Epidermal melanocyte (primary cell): Measurements from ENCODE around the gene XRRA1.
"Not testable (repeated sequence)": the region's sequence is repeated elsewhere in the genome, so short reads cannot be mapped to it uniquely, and the experiment has no call there.

ENCODE experiments used
- DNase-seq: peaks from one replicate; pipeline ENCODE4 v3.0.0; 2011; ENCODE audit warnings: low spot score; ENCODE audit not compliant: insufficient read length

The XRRA1 gene

GRCh38 chr11:74948898-74949752, at the start of gene XRRA1, which contains the start of gene SPCS2:
XRRA1 (minus strand) TSS chr11:74949091; CDS start chr11:74940878, 8,213 bp downstream.
SPCS2 (plus strand) TSS chr11:74949266; CDS start chr11:74949286, 20 bp downstream.
- peak; percentile 93 for DNase-seq

DNA sequence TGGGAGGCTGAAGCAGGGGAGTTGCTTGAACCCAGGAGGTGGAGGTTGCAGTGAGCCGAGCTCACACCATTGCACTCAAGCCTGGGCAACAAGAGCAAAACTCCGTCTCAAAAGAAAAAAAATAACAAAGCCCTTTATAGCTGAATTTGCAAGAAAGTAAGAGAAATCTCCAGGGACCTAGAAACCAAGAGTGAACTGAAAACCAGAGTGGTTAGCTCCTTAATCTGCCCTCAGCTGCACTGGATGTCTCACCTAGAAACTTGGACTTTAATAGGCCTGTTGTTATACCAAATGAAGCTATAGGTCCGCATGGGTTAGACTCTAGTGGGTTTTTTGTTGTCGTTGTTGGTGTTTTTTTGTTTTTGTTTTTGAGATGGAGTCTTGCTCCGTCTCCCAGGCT, 44.0 kb upstream of the XRRA1 start:
- DNase-seq = no peak

DNA sequence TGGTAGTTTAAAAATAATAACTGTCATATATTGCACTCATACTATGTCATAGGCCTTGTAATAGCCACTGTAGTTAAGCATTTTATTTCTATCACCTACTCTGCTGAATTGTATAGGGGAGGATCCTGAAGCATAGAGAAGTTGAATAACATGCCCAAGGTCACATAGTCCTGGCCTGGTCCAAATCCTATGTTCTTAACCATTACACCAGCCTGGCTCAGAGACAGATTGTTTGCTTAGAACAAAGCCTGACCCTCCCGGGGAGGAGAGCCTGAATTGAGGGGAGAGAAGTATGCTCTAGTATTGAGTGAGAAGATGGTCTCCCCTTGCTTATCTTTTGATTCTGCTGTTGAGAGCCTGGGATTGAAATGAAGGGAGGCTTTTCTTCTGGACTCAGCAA, 42.0 kb upstream of the XRRA1 start:
- no peak for DNase-seq

GRCh38 chr11:74990150-74990549, 41.3 kb upstream of the XRRA1 start:
- DNase-seq = not testable (repeated sequence)

- no peak for DNase-seq
Observed at GRCh38 chr11:74989260-74989638, 40.4 kb upstream of the XRRA1 start.

DNA sequence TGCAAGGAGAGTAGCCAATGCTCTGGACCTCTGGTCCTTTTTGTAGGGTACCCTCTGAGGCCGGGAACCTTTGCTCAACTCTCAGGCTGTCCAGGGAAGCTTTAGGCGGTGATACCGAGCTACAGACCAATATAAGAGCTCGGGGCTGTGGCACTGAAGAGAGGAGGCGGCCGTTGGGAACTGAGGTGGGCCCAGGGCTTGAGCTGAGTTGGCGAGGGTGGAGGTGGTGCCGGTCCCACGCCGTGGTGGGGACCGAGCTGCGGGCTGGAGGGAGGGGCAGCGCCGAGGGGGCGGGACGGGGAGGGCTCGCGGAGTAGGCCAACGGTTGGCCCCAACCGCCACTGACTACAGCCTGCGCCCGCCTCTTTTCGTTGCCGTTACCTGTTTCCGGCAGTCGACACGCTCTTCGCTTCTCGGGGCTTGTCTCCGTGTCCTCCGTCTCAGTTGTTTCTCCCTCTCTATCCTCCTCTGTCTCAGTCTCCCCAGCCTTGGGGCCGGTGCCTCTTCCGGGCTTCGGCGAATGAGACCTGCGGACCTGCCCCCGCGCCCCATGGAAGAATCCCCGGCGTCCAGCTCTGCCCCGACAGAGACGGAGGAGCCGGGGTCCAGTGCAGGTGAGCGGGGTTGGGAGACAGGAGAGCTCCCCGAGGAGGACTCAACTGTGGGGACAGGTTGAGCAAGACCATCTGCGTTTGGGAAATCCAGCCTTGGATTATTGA, 39.8 kb upstream of the XRRA1 start, which contains the start of gene NEU3:
Gene NEU3 (plus strand): TSS at position 393 of the 719 bp plus-strand sequence. CDS start 128 bp downstream, at position 521.
- peak; percentile 40 for DNase-seq

GRCh38 chr11:74984730-74985129, 35.8 kb upstream of the XRRA1 start:
- no peak for DNase-seq

DNA sequence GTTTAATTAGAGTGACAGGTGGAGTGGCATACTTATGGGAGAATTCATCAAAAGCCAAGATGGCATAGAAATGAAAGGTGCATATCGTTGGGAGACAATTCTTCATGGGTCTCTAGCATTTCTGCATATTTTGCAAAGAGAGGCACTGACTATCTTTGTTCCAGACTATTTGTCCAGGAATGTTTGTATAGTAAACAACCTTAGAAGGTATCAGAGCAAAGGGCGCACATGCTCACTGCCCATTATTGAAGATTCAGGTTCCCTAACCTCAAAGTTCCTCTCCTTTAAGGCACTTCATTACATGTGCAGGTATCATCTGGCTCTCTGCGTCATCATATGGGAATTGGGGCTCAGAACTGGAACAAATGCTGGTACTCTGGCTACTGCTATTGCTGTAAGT, 35.2 kb upstream of the XRRA1 start:
- no peak for DNase-seq

- DNase-seq = no peak
Observed at GRCh38 chr11:74981888-74982287, 33.0 kb upstream of the XRRA1 start.

DNA sequence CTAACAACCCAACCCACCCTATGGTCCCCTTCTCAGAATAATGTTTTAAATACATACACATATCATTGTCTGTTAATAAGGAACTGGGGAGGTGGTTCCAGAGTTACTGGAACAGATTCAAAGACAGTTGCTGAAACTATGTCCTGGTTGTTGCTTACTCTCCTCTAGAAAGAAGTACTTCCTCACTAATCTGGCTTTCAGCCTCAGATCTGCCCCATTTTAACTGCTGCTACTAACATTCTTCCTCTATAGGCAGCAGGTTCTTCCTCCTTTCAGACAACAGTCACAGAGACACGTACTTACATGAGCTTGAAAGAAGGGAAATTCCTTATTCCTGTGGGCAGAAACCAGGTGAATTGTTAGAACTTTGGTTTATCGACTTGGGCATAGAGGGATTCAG, 31.7 kb upstream of the XRRA1 start:
- DNase-seq = no peak

- DNase-seq = no peak
Observed at GRCh38 chr11:74978041-74978440, 29.1 kb upstream of the XRRA1 start.

DNA sequence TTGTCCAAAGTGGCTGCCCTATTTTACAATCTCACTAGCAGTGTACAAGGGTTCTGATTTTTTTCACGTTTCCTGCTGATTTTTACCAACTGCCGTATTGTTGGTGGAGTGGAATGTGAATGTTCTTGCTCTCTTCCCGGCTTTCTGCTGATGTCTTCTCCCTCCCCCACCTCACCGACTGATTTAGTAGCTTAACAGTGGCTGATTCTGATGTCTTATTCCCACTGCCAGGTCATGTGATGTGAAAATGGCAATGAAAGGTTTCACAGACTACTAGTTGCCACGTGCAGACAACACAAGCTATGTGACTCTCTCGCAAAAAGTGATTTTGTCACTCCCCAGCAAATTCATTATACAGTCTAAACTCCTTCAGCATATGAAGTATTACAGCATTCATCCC, 22.5 kb upstream of the XRRA1 start:
- DNase-seq = no peak

DNA sequence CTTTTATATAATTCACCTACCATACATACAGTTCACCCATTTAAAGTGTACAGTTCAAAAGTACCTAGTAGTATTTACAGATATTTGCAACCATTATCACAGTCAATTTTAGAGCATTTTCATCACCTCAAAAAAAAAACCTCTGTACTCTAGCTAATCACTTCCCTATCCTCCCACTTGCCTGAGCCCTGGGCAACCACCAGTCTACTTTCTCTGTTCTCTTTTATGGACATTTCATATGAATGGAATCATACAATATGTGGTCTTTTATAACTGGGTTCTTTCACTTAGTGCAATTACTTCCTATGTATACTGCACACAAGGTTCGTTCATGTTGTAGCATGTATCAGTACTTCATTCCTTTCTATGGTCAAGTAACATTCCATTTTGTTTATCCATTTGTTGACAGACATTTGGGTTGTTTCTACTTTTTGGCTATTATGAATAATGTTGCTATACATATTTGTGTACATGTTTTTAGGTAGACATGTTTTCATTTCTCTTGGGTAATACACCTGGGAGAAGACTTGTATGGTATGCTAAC, 22.0 kb upstream of the XRRA1 start:
- no peak for DNase-seq

- DNase-seq = no peak
Observed at GRCh38 chr11:74966651-74967050, 17.8 kb upstream of the XRRA1 start.

DNA sequence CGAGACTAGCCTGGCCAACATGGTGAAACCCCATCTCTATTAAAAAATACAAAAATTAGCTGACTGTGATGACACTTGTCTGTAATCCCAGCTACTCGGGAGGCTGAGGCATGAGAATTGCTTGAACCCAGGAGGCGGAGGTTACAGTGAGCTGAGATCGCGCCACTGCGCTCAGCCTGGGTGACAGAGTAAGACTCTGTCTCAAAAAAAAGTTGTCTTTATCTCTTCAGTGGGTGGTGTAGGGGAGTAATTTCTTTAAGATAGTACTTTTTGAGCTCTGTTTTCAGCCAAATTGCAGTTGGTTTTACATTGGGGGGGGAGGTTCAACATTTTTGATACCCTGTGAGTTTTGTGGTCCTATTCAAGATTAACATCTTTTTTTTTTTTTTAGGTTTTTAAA, 11.2 kb upstream of the XRRA1 start:
- not testable (repeated sequence) for DNase-seq

DNA sequence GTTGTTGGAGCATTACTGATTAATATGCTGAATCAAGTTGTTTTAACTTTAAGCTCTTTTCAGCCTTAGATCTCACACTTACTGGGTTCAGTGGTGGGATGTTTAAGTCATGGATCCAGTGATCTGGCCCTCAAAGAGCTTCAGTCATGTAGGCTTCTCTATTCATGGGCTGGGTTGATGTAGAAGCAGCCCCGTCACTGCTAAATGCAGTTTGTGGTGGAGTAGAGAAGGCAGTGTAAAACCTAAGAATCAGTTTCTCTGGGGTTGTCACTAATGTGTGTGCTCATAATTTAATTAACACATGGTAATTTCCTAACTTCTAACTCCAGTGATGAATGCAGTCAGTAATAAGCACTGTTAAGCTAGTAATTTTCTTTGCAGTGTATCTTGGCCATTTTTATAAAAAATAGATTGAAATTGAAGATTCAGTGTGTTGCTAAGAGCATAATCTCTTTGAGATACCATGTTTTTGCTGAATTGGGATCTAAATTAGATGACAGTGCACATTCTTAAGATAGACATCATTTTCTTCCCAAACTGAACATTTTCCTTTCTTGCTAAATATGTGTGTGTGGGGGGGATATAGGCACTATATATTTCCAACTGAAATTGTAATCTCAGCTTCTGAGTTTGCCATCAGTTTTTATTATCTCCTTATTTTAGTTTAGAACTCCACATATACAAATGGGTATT, 9.2 kb upstream of the XRRA1 start:
- no peak for DNase-seq

- no peak for DNase-seq
Observed at GRCh38 chr11:74956397-74957015, 7.6 kb upstream of the XRRA1 start.

DNA sequence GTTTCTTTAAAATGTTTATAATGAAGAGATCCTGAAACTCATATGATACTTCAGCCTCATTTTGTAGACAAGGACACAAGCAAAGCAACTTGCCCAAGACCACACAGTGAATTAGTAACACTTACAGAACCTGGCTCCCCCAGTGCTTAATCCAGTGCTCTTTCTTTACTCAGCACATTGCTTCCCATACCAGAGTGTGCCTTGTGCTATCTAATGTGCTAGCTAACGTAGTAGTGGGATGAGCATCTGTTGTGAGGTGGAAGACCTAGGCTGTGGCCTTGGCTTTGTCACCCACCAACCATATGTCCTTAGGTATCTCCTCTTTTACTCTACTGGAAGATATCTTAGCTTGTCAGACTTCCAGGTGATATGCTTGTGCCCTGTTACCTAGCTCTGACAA, 5.3 kb upstream of the XRRA1 start:
- DNase-seq = no peak

GRCh38 chr11:74953451-74953850, 4.6 kb upstream of the XRRA1 start:
- no peak for DNase-seq

DNA sequence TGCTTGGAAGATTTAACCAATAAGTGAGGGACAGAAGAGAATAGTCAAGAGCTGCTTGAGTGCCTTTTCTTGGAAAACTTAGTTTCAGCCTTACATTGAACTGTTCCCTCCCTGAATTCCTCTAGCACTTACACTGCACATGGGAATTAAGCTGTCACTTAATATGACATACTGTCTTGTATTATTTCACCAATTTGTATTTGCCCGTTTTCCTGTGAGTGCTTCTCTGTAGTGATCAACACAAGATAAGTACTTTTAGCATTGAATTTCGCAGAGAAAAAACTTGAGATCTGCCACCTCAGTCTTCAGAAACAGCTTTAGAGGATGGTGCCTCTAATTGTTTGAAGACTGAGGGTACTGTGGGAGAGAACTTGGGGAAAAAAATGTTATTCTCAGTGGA, 3.9 kb upstream of the XRRA1 start:
- DNase-seq = no peak

DNA sequence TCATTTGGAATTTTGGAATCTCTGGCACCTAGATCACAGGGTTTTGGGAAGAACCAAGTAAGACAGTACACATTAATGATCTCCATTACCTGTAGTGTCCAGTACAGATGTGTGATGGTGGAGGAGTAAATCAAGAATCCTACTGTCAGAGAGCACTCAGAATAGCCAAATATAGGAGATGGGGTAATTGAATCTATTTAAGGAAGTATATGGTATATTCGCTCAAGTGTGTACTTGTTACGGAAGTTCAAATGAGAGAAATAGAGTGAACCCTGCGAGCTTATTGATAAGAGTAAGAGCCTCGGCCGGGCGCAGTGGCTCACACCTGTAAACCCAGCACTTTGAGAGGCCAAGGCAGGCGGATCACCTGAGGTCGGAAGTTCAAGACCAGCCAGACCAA, 2.3 kb upstream of the XRRA1 start:
- no peak for DNase-seq
